Measurements from ENCODE around the gene CUEDC1.
A peak's percentile ranks its signal among the peaks of the same experiment; 100 is the strongest.
"Not testable (repeated sequence)": the region's sequence is repeated elsewhere in the genome, so short reads cannot be mapped to it uniquely, and the experiment has no call there.

Gene CUEDC1

DNA sequence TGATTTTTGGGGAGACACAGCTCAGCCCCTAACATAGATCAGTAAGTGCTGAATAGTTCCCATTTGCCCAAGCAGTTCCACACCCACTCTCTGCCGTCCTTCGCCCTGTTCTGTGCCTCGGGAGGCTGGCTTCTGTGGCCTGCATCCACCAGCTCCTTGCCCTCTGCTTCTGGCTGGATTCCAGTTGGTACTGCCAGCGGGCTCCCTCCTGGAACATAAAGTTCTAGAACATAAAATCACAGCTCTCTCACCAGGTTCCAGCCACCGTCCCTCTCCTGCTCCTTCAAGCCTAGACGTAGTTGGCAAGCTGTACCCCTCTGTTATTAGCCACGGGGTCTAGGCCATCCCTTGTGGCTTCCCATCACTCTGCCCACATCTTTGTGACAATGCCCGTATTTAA is 101.5 kb downstream of the CUEDC1 start:
- TF ChIP-seq, protein P1, sequence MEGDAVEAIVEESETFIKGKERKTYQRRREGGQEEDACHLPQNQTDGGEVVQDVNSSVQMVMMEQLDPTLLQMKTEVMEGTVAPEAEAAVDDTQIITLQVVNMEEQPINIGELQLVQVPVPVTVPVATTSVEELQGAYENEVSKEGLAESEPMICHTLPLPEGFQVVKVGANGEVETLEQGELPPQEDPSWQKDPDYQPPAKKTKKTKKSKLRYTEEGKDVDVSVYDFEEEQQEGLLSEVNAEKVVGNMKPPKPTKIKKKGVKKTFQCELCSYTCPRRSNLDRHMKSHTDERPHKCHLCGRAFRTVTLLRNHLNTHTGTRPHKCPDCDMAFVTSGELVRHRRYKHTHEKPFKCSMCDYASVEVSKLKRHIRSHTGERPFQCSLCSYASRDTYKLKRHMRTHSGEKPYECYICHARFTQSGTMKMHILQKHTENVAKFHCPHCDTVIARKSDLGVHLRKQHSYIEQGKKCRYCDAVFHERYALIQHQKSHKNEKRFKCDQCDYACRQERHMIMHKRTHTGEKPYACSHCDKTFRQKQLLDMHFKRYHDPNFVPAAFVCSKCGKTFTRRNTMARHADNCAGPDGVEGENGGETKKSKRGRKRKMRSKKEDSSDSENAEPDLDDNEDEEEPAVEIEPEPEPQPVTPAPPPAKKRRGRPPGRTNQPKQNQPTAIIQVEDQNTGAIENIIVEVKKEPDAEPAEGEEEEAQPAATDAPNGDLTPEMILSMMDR (IDR thresholded peaks at IDR 0.05; ENCODE audit: insufficient read depth, low read depth, low read length, missing control alignments) = no peak
- H3K4me3 ChIP-seq (ENCODE audit: low read depth, low read length) = no peak overlapping the region
- no peak for DNase-seq (ENCODE audit: low read depth)

DNA sequence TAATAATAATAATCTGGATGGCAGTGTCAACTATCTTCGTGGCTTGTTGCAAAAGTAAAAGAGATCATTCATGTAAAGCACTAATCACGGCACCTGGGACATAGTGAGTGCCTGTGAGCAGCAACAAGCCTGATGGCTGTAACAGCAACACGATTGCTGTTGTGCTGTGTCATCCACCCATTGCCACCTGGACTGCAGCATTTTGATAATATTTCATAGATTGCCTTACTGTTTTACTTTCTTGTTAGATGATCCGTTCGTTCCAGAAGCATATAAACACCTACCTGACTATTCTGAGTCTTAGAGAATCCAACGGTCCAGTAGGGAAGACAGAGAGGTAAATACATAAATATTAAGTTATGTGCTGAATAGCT is 102.3 kb downstream of the CUEDC1 start:
- DNase-seq (ENCODE audit: low read depth) = no peak
- no peak overlapping the region for H3K4me3 ChIP-seq (ENCODE audit: low read depth, low read length)

DNA sequence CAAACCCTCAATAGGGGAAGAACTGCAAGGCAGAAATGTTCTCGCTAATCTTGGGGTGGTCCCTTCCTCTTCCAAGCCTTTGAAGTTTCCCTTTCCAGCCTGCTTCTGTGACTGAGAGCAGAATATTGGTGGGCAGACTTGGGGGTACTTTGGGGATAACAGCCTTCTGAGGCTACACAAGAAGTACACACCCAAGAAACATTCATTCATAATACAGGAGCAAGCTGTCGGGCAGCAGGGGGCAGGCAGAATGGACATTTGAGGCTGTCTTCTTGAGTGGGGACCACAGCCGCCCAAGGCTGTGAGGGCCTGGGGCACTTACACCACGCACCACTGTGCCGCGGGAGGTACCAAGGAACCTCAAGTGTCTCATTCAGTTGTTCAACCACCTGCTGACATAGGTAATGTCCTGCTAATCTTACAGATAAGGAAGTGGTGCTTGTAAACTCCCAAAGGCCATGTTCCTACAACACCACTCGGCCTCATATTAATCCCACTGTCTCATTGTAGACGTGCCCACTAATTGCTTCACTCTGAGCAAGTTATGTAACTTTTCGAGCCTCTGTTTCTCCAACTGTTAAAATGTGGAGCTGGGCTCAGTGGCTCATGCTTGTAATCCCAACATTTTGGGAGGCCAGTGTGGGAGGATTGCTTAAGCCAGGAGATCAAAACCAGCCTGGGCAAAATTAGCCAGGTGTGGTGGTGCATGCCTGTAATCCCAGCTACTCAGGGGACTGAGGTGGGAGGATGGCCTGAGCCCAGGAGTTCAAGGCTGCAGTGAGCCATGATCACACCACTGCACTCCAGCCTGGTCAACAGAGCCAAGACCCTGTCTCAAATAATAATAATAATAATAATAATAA is 102.9 kb downstream of the CUEDC1 start:
- DNase-seq (ENCODE audit: low read depth) = no peak
- TF ChIP-seq, protein P1 (IDR thresholded peaks at IDR 0.05; ENCODE audit: insufficient read depth, low read depth, low read length, missing control alignments) = no peak

More for the DNA sequence above, 102.3 kb downstream of the CUEDC1 start:
- TF ChIP-seq, protein P1 (IDR thresholded peaks at IDR 0.05; ENCODE audit: insufficient read depth, low read depth, low read length, missing control alignments) = no peak

DNA sequence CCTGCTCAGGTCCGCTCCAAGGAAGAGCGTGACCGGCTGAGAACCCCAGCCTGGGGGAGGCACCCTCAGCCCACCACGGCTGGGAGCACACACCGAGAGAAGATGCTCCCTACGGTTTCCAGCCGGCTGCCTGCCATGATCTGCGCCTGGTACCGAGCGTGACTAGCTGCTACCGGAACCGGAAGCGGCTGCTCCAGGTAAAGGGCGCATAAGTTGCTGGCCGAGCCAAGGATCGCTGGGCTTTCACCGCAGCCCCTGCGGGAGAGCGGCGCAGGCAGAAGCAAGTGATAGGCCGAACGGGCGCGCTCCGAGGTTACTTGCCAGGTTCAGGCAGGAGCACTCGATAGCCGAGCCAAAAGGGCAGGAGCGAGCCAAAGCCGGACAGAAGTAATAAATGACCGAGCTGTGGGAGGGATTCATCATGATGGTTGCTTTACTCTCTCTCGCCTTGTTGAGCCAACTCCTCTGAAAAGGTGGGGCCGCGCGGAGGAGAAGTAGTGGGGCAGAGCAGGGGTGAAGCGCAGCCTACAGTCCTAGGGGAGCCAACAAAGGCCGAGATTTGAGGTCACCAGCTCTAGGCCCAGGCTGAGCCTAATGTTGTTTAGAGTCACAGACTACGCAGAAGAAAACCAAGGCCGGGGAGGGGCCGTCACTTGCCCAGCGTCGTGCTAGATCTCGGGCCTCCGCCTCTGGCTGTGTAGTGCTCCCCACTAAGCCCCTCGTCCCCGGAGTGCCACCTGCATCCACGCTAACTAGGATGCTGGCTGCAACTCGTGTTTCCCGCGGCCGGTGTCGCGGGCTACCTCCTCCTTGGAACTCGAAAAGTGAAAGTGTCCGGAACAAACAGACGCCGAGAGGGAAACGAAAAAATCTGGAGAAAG is 105.1 kb downstream of the CUEDC1 start, which contains the start of gene MRPS23:
Gene MRPS23 (minus strand): TSS at position 171 of the 881 bp plus-strand sequence. CDS start 34 bp downstream, at position 137.
- peak; percentile 99 for DNase-seq (ENCODE audit: low read depth)
- TF ChIP-seq, protein P1 (IDR thresholded peaks at IDR 0.05; ENCODE audit: insufficient read depth, low read depth, low read length, missing control alignments) = no peak
- H3K4me3 ChIP-seq (ENCODE audit: low read depth, low read length) = peak within 1 kb of the TSS; percentile 74

More for the DNA sequence above, 102.9 kb downstream of the CUEDC1 start:
- no peak overlapping the region for H3K4me3 ChIP-seq (ENCODE audit: low read depth, low read length)

DNA sequence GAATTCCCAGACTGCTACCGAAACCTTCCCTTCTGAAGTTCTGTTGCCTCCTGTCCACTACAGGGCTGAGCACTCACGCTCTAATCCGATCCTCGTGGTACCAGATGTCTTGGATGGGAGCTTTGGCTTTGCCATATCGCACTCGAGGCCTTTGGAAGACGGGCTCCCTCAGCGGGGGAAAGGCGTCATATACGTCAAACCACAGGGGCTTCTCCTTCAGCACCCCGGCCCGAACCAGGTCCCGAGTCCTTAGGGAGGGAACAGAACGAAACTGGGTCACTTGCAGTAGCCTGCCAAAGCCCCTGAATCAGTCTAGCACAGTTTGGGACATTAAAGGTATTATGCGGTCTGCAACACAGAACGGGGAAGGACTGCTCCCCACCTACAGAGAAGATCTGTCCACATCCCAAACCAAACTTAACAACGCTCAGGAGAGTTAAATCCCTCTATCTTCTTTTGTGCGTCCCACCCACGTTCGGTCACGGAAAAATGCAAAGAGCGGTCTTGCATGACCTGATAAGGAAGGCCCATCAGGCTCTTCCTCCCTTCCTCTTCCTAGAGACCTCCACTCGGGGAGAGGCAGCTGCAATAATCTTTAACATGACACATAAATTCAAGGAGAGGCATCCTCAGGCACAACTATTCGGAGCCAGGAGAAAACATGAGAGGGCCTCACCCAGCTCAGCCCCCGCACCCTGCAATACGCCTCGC is 105.9 kb downstream of the CUEDC1 start:
- H3K4me3 ChIP-seq (ENCODE audit: low read depth, low read length) = peak overlapping the region; percentile 74
- TF ChIP-seq, protein P1 (IDR thresholded peaks at IDR 0.05; ENCODE audit: insufficient read depth, low read depth, low read length, missing control alignments) = no peak
- DNase-seq (ENCODE audit: low read depth) = peak; percentile 17

DNA sequence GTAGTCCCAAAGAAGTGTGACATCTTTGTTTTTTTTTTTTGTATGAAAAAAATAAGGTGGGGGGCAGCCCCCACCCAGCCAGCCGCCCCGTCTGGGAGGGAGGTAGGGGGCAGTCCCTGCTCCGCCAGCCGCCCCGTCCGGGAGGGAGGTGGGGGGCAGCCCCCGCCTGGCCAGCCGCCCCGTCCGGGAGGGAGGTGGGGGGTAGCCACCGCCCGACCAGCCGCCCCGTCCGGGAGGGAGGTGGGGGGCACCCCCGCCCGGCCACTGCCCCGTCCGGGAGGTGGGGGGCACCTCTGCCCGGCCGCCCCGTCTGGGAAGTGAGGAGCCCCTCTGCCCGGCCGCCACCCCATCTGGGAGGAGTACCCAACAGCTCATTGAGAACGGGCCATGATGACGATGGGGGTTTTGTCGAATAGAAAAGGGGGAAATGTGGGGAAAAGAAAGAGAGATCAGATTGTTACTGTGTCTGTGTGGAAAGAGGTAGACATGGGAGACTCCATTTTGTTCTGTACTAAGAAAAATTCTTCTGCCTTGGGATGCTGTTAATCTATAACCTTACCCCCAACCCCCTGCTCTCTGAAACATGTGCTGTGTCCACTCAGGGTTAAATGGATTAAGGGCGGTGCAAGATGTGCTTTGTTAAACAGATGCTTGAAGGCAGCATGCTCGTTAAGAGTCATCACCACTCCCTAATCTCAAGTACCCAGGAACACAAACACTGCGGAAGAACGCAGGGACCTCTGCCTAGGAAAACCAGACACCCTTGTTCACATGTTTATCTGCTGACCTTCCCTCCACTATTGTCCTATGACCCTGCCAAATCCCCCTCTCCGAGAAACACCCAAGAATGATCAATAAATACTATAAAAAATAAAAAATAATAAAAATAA is 108.9 kb downstream of the CUEDC1 start:
- H3K4me3 ChIP-seq (ENCODE audit: low read depth, low read length); DNase-seq (ENCODE audit: low read depth): not testable (repeated sequence)
